Mucosa of gallbladder (tissue), 1 donor: ENCODE measurements around the gene MOB2. TPM values are rescaled to one million over a fixed set of nuclear protein-coding genes. Genes with fewer than 3 reads are reported as not detected.

Experiments
- DNase-seq: peaks from one replicate; pipeline ENCODE4 v3.0.0-alpha.2; 2020; ENCODE audit warnings: low spot score
- total RNA-seq: library from RNA; stranded (reverse); gene quantifications from one replicate; pipeline ENCODE4 v1.2.1, GENCODE V29; 2021
- donor health status: DM: no; HTN: no; CAD: no.

MOB2 gene
- total RNA-seq, 1 donor from 2014 or later = 73.4 TPM

GRCh38 chr11:1457326-1457680, 29.3 kb downstream of the MOB2 start:
- DNase-seq = no peak

- DNase-seq = no peak
Observed at GRCh38 chr11:1456596-1457325, 29.8 kb downstream of the MOB2 start.

GRCh38 chr11:1456176-1456575, 30.4 kb downstream of the MOB2 start:
- no peak for DNase-seq

- no peak for DNase-seq
Observed at GRCh38 chr11:1455763-1456060, 30.9 kb downstream of the MOB2 start.

GRCh38 chr11:1455032-1455762, 31.4 kb downstream of the MOB2 start:
- DNase-seq = no peak

GRCh38 chr11:1454576-1454975, 32.0 kb downstream of the MOB2 start:
- no peak for DNase-seq

GRCh38 chr11:1453611-1454034, 33.0 kb downstream of the MOB2 start:
- DNase-seq = peak; percentile 25

GRCh38 chr11:1452744-1453143, 33.8 kb downstream of the MOB2 start:
- DNase-seq = no peak

GRCh38 chr11:1451781-1452470, 34.7 kb downstream of the MOB2 start:
- no peak for DNase-seq

GRCh38 chr11:1450949-1451710, 35.4 kb downstream of the MOB2 start:
- DNase-seq = no peak

- DNase-seq = no peak
Observed at GRCh38 chr11:1450344-1450875, 36.2 kb downstream of the MOB2 start.

- DNase-seq = no peak
Observed at GRCh38 chr11:1449490-1450243, 36.9 kb downstream of the MOB2 start.

GRCh38 chr11:1448882-1449281, 37.7 kb downstream of the MOB2 start:
- no peak for DNase-seq

GRCh38 chr11:1447845-1448825, 38.4 kb downstream of the MOB2 start:
- no peak for DNase-seq

GRCh38 chr11:1446623-1447022, 40.0 kb downstream of the MOB2 start:
- no peak for DNase-seq

- no peak for DNase-seq
Observed at GRCh38 chr11:1445741-1446445, 40.7 kb downstream of the MOB2 start.

GRCh38 chr11:1444823-1445422, 41.7 kb downstream of the MOB2 start:
- DNase-seq = no peak

GRCh38 chr11:1444321-1444720, 42.3 kb downstream of the MOB2 start:
- DNase-seq = no peak

- no peak for DNase-seq
Observed at GRCh38 chr11:1443737-1444136, 42.8 kb downstream of the MOB2 start.
